GM10847 (cell line): ENCODE results near the gene KIAA0753.

Experiments
- POLR2A ChIP-seq: IDR thresholded peaks from 2 replicates; pipeline ENCODE4 v1.6.1; 2011; ENCODE audit not compliant: insufficient read length; ENCODE audit errors: extremely low read depth

The KIAA0753 gene

DNA sequence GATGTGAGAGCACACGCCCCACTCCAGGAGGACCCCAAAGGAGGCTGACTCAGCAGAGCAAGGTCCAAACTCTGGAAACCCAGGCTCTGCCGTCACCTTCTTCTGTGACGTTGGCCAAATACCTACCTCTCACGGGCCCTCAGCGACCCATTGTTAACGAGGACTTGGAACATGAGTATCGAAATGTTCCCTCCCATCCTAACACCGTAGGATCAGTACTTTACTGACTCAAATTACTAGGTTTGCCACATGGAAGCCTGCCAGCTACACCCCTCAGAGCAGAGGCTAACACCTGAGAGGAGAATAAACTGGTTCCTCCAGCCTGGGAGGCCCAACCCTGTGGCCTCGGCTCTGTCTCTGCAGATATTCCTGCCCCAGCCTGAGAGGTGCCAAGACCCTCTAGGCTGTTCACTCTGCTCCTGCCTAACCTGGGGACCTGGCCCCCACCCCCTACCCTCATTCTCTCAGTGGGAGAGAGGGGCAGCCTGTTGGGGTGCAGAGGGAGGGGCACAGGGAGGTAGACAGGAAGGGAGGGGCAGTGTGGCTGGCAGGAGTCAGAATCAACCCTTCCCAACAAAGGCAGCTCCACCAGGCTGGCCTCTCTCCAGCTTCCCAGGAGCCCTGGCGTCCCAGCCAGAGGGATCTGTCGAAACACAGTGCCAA is 88.5 kb downstream of the KIAA0753 start:
- no peak for TF ChIP-seq POLR2A

DNA sequence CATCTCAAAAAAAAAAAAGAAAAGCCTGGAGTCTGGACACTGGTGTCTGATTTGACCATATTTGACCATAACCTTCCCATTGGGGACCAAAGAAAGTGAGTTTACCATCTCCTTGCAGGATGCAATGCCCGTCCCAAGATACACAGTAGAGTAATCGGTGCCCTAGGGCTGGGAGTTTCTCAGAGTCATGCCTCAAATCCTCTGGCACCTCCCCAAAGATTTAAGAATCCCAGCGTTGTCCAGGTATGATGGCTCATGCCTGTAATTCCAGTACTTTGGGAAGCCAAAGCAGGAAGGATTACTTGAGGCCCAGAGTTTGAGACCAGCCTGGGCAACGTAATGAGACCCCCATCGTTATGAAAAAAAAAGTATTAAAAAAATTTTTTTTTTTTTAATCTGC is 89.2 kb downstream of the KIAA0753 start:
- TF ChIP-seq POLR2A: no peak

DNA sequence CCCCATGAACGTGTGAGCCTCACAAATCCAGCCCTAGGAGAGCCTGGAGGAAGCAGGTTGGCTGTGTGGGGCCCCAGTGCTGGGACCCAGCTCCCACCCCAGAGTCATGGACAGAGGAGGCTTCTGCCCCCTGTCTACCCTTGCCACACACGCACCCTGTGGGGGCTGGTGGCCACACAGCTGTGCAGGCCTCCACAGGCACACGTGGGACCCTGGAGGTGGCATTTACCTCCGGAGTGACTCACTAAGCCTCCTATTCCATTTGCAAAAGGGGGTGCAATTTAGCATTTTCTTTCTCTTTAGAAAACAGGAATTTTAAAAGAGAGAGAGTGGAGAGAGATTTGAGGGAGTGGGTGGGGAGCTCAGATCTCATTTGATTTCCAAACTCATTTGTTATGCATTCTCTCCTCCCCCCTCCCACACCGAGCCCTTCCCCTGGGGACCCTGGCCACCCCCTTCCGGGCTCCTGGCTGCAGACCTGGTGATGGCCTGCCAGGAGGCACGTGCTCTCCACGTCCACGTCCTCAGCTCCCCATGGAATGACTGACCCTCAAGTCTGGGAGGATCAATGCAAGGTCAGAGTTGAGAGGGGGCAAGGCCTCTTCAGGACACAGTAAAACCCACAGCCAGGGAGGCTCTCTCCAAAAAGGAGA is 91.0 kb downstream of the KIAA0753 start:
- no peak for TF ChIP-seq POLR2A

DNA sequence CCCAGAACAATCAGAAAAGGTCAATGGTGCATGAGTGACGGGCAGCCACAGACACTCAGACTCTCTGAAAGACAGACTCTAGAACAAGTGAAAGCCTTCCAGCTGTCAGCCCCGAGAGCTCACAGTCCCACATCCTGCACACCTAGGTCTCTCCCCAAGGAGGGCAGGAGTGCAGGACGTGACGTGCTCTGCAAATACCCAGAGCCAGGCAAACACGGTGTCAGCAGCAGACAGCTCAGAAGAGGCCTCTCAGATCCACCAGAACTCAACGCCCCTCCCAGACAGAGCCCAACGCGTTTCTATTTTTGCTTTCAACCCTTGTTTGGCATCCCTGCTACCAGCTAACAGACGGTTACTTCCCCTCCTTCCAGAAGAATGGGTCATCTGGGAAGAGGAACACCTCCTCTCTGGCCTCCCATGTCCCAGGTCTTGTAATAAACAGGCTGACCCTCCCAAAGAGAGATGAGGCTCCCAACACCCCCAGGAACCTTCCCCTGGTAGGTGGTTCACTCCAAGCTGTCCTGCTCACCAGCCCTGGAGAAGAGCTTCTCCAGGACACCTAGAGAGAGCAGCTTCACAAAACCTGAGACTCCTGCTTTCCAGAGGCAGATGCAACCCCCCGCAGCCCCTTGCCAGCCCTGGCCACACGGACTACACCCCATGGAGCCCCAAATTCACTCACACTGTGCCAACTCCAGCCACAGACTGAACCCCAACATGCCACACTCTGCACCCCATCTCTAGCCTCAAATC is 91.8 kb downstream of the KIAA0753 start:
- no peak for TF ChIP-seq POLR2A

DNA sequence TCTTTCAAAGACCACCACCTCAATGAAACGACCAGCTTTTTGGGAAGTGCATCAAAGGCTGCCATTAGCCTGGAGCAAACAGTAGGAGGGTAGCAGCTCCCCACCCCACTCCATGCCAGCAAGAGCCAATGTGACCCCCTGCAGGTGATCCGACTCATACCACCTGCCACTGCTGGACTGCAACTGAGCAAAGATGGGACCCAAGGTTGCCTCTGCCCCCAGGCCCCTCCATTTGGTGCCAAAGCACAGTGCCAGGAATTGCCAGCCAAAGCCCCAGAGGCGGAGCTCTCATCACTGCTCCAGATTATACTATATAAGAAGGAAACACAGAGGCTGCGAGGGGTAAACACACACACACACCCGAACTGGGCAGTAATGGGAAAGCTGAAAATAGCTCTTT is 92.5 kb downstream of the KIAA0753 start:
- TF ChIP-seq POLR2A: no peak

DNA sequence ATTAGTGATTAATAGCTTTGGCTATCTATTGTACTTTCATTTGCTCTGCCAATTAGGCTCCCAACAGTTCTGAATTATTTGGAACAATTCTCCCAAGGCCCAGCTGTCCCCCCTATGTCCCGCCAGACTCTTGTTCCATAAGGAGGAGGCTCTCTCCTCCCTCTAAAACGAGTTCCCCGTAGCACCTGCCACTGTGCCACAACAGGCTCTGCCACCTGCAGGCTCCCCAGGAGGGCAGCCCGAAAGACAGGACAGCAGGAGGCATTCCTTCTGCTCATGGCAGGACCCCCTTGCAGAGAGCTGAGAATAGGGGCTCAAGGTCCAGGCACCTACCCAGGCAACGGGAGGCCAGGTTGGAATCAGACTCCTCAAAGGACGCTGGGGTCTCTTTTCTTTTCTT is 93.2 kb downstream of the KIAA0753 start:
- TF ChIP-seq POLR2A: no peak

DNA sequence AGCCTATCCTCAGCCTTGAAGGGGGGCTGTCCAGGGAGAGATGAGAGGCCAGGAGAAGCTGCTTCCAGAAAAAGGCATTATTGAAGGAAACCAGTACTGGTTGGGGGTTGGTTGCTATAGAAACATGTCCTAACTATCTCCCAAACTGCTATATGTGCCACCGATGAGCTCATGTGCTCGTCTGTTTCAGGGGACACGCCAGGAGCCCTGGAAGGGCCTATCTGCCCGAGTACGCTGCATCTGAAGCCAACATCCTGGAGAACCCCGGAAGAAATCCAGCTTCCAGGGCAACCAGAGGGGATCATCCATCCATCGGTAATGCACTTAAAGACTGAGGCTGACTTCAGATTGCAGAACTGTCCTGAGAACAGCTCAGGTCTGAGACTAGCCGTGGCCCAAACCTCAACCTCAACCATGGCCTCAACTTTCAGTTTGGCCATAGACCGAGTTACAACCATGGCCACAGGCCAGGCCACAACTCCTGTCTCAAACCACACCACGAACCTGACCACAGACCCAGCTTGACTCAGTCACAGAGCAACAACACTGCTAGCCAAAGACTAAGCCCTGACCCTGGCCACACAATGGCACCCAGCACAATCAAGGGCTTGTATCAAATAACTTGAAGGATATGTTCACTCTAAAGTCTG is 94.3 kb downstream of the KIAA0753 start:
- TF ChIP-seq POLR2A: no peak

DNA sequence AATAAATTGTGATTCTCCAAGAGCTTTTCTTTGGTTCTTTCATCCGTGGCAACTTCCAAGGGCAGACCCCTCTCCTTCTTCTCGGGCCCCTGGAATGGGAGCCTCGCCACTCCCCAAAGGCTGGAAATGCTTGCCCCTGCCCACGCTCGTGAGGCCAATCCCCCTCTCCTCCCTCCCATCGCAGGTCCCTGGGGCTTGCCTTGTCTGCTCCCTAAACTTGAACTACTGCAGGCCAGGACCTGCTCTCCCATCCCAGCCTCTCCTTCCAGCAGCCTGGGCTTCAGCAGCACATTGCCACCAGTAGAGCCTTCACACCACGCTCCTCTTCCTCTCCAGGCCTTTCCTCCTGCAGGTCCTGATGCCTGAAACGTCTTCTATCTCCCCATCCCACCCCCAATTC is 95.2 kb downstream of the KIAA0753 start:
- no peak for TF ChIP-seq POLR2A

DNA sequence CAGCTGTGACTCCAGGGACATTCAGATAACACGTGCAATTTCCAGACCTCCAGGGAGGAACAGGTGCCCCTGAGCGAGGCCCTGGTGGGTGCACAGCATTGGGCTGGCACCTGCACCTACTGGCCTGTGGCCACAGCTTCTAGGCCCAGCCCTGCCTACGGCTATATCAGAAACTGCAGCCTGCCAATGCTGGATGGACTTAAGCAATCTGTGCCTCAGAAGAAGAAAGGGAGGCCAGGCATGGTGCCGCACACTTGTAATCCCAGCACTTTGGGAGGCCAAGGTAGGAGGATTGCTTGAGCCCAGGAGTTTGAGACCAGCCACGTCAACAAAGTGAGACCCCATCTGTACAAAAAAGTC is 96.5 kb downstream of the KIAA0753 start:
- TF ChIP-seq POLR2A: no peak

DNA sequence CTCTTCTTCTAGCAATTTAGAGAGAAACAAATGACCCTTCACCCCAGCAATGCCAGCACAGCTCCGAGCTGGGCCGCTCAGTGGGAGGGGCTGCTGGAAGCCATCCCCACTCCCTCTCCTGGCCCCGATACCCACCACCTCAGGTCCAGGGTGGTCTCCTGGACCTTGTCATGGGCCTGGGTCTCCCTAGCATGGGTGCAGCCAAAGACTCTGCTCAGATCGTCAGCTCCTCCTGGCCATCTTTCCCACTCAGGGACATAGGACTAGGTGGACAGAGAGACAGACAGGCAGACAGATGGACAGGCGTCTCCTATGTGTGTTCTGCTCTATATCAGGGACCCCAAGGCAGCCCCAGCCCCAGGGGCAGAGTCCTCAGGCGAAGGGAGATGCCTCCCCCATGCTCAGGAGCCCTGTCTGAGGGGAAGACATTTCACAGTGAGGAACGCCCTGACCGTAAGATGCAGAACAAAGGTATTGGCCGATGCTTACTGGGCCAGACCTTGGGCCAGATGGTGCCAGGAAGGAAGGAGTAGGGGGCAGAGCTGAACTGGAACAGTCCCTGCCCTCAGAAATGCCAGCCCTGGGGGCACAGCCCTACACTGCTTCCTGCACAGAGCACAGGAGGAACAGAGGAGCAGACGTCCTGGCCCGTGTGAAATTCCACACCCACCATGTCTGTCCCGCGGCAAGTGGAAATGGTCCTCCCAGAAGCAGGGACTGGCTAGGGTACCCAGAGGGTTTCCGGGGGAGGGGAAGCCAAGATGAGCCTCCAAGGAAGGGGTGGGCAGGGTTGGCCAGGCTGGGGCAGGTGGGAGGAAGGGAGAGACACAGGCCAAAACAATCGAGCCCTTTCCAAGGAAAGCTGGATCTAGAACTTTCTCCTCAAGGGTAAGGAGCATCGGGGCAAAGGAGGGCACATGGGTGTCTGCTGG is 97.2 kb downstream of the KIAA0753 start:
- TF ChIP-seq POLR2A: no peak

DNA sequence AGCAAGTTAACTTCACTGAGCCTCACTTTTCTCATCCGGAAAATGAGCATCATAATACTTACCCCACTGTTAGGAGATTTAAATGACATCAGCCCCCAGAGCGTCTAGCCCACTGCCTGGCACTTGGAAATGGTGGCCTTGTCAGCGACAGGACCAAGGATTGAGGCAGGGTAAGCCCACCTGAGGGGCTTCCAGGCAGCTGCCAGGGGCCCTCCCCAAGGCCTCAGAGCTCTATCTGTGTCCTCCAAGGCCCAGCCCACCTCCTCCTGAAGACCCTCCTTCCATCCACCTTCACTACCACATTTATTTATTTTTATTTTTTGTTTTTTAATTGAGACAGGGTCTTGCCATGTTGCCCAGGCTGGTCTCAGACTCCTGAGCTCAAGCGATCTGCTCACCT is 97.9 kb downstream of the KIAA0753 start:
- no peak for TF ChIP-seq POLR2A

DNA sequence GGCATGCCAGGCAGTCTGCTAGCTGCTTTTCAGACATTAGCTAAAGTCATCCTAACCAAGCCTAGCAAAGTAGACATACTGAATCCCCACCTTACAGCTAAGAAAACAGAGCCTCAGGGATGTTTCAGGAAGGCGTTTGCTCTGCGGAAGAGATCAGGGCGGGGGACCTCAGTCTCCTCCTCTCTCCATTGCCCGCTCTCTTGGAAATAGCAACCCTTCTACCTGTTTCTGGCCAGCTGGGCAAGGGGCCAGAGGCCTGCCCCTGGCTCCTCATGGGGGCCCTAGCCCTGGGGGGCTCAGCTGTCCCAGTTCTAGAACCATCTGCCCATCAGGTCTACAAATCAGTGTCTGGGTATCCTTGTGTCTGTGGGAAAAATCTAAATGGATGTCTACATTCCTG is 98.6 kb downstream of the KIAA0753 start:
- TF ChIP-seq POLR2A: no peak

DNA sequence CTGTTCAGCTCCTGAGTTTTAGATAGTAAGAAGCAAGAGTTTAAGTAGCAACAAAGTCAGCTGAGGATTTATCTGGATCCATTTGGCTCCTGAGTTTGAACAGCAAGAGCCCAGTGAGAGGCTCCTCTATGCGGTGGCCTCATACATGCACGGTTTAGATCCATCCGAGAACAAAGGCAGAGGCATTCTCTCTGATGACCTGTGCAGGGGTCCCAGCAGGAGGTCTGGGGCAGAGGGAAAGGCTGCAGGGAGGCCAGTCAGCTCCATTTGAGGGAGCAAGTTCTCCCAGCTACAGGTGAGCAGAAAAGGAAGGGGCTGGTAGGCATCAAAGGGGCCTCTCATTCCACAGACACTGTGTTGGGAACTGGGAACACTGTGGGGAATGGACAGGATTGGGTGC is 100.6 kb downstream of the KIAA0753 start:
- TF ChIP-seq POLR2A: no peak

DNA sequence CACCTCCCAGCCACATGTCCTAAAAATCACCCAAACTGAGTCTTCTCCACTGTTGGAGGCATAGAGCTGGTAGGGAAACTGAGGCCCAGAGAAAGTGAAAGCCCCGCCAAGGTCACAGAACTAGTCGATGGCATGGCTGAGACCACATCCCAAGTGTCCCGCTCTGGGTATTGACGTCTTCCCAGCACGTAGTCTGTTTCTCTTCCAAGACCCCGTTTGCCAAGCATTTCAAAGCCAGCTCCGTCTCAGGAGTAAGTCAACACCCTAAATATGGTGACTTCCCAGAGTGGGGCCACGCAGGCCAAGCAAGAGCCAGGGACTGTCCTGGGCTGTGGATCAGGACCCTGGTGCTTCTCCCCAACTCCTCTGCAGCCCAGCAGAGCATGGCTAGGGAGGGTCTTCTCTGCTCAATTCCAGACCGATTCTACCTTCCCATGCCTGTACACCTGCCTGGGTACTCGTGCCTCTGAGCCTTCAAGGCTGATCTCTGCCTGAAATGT is 103.9 kb downstream of the KIAA0753 start:
- no peak for TF ChIP-seq POLR2A

DNA sequence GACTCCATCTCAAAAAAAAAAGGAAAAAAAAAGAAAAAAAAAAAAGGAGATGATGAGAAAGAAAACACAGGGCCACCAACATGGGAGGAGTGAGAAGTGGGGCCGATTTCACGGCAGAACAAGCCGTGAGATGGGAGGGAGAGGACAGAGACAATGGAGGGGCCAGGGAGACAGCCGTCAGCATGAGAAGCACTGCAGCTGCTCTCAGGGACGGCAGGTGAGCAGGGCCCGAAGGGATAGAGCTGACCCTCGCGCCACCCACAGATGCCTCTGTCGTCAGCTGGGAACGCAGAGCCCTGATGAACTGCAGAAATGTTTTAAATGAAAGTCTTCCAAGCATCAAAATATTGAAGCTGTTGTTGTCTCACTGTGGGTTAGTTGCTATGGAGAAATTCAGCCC is 104.5 kb downstream of the KIAA0753 start:
- TF ChIP-seq POLR2A: no peak
